HUES6 (cell line): Measurements from ENCODE around the gene CD9.

Experiments
- H3K27ac ChIP-seq: 2 replicates; pipeline ENCODE4 v1.7.0; 2013; ENCODE audit warnings: low read depth, mild to moderate bottlenecking, low read length, inconsistent platforms
- H3K27me3 ChIP-seq: 2 replicates; pipeline ENCODE4 v1.6.1; 2013; ENCODE audit warnings: low read length; ENCODE audit not compliant: control insufficient read depth, insufficient read depth
- H3K36me3 ChIP-seq: 2 replicates; pipeline ENCODE4 v1.6.1; 2013; ENCODE audit warnings: low read length; ENCODE audit not compliant: control insufficient read depth, insufficient read depth
- H3K4me1 ChIP-seq: 2 replicates; pipeline ENCODE4 v1.6.1; 2013; ENCODE audit warnings: low read length; ENCODE audit not compliant: control insufficient read depth, insufficient read depth
- H3K4me3 ChIP-seq: 2 replicates; pipeline ENCODE4 v1.5.1; 2013; ENCODE audit warnings: low read depth, low read length
- H3K9ac ChIP-seq: one replicate; pipeline ENCODE4 v1.6.1; 2013; ENCODE audit warnings: mild to moderate bottlenecking, low read length
- H3K9me3 ChIP-seq: 2 replicates; pipeline ENCODE4 v1.6.1; 2013; ENCODE audit warnings: low read depth, low read length; ENCODE audit not compliant: control insufficient read depth, insufficient read depth

The CD9 gene

GRCh38 chr12:6235499-6235898 lies 35.3 kb downstream of the CD9 start:
- Histone ChIP-seq H3K9me3 (no peaks in the 10 kb centered on the region), H3K27ac (no peak overlapping the region), H3K27me3 (no peaks in the 10 kb centered on the region), H3K9ac (no peak overlapping the region), H3K36me3 (peaks cover 96% of the 10 kb centered on the region), H3K4me3 (no peak overlapping the region), H3K4me1 (peaks cover 9% of the 10 kb centered on the region; the same call in 1 of the 2 replicates)

GRCh38 chr12:6235906-6236640 lies 35.9 kb downstream of the CD9 start:
- H3K4me3 ChIP-seq: no peak overlapping the region
- no peaks in the 10 kb centered on the region for H3K27me3 ChIP-seq
- H3K4me1 ChIP-seq: peaks cover 5% of the 10 kb centered on the region; the same call in 1 of the 2 replicates
- H3K27ac ChIP-seq: no peak overlapping the region
- peaks cover 90% of the 10 kb centered on the region for H3K36me3 ChIP-seq
- no peaks in the 10 kb centered on the region for H3K9me3 ChIP-seq
- no peak overlapping the region for H3K9ac ChIP-seq

GRCh38 chr12:6236641-6236940 lies 36.4 kb downstream of the CD9 start:
- peaks cover 5% of the 10 kb centered on the region; the same call in 1 of the 2 replicates for H3K4me1 ChIP-seq
- H3K36me3 ChIP-seq: peaks cover 86% of the 10 kb centered on the region
- no peak overlapping the region for H3K27ac ChIP-seq
- no peaks in the 10 kb centered on the region for H3K9me3 ChIP-seq
- no peaks in the 10 kb centered on the region for H3K27me3 ChIP-seq
- H3K4me3 ChIP-seq: no peak overlapping the region
- H3K9ac ChIP-seq: no peak overlapping the region

- Histone ChIP-seq H3K4me1 (peaks cover 5% of the 10 kb centered on the region; the same call in 1 of the 2 replicates), H3K36me3 (peaks cover 74% of the 10 kb centered on the region), H3K27me3 (no peaks in the 10 kb centered on the region), H3K27ac (no peak overlapping the region), H3K4me3 (no peak overlapping the region), H3K9me3 (no peaks in the 10 kb centered on the region), H3K9ac (no peak overlapping the region)
These were observed 37.6 kb downstream of the CD9 start for GRCh38 chr12:6237830-6238229.

- no peak overlapping the region for H3K4me3 ChIP-seq
- peaks cover 5% of the 10 kb centered on the region; the same call in 1 of the 2 replicates for H3K4me1 ChIP-seq
- H3K9me3 ChIP-seq: no peaks in the 10 kb centered on the region
- H3K27me3 ChIP-seq: no peaks in the 10 kb centered on the region
- no peak overlapping the region for H3K27ac ChIP-seq
- no peak overlapping the region for H3K9ac ChIP-seq
- peaks cover 63% of the 10 kb centered on the region for H3K36me3 ChIP-seq
These were observed 38.7 kb downstream of the CD9 start for GRCh38 chr12:6238875-6239274.

- peaks cover 17% of the 10 kb centered on the region for H3K9me3 ChIP-seq
- no peaks in the 10 kb centered on the region for H3K4me1 ChIP-seq
- H3K27ac ChIP-seq: no peak overlapping the region
- H3K9ac ChIP-seq: no peak overlapping the region
- no peak overlapping the region for H3K4me3 ChIP-seq
- no peaks in the 10 kb centered on the region for H3K27me3 ChIP-seq
- H3K36me3 ChIP-seq: peaks cover 37% of the 10 kb centered on the region
These were observed 41.3 kb downstream of the CD9 start for GRCh38 chr12:6241495-6241894.

GRCh38 chr12:6249580-6249979 lies 49.4 kb downstream of the CD9 start:
- no peak overlapping the region for H3K4me3 ChIP-seq
- H3K9me3 ChIP-seq: peaks cover 10% of the 10 kb centered on the region
- H3K4me1 ChIP-seq: no peaks in the 10 kb centered on the region
- H3K36me3 ChIP-seq: no peaks in the 10 kb centered on the region
- no peak overlapping the region for H3K9ac ChIP-seq
- H3K27ac ChIP-seq: no peak overlapping the region
- no peaks in the 10 kb centered on the region for H3K27me3 ChIP-seq

GRCh38 chr12:6250343-6250742 lies 50.1 kb downstream of the CD9 start:
- peaks cover 3% of the 10 kb centered on the region; the same call in 1 of the 2 replicates for H3K9me3 ChIP-seq
- no peak overlapping the region for H3K27ac ChIP-seq
- no peak overlapping the region for H3K9ac ChIP-seq
- H3K4me3 ChIP-seq: no peak overlapping the region
- no peaks in the 10 kb centered on the region for H3K36me3 ChIP-seq
- no peaks in the 10 kb centered on the region for H3K27me3 ChIP-seq
- no peaks in the 10 kb centered on the region for H3K4me1 ChIP-seq

GRCh38 chr12:6253278-6253677 lies 53.1 kb downstream of the CD9 start:
- H3K27ac ChIP-seq: no peak overlapping the region
- no peaks in the 10 kb centered on the region for H3K27me3 ChIP-seq
- H3K4me1 ChIP-seq: no peaks in the 10 kb centered on the region
- H3K36me3 ChIP-seq: no peaks in the 10 kb centered on the region
- no peak overlapping the region for H3K4me3 ChIP-seq
- H3K9me3 ChIP-seq: 0 out of 2 replicates have a peak, but pooled peaks cover 2% of the 10 kb centered on the region
- no peak overlapping the region for H3K9ac ChIP-seq

GRCh38 chr12:6254491-6254890 lies 54.3 kb downstream of the CD9 start:
- no peaks in the 10 kb centered on the region for H3K4me1 ChIP-seq
- peaks cover 7% of the 10 kb centered on the region; the same call in 1 of the 2 replicates for H3K9me3 ChIP-seq
- no peaks in the 10 kb centered on the region for H3K27me3 ChIP-seq
- H3K9ac ChIP-seq: no peak overlapping the region
- H3K4me3 ChIP-seq: no peak overlapping the region
- H3K27ac ChIP-seq: no peak overlapping the region
- no peaks in the 10 kb centered on the region for H3K36me3 ChIP-seq

GRCh38 chr12:6257007-6257406 lies 56.8 kb downstream of the CD9 start:
- peaks cover 7% of the 10 kb centered on the region; the same call in 1 of the 2 replicates for H3K9me3 ChIP-seq
- H3K9ac ChIP-seq: no peak overlapping the region
- H3K4me1 ChIP-seq: no peaks in the 10 kb centered on the region
- H3K27me3 ChIP-seq: no peaks in the 10 kb centered on the region
- H3K36me3 ChIP-seq: no peaks in the 10 kb centered on the region
- no peak overlapping the region for H3K27ac ChIP-seq
- H3K4me3 ChIP-seq: no peak overlapping the region
